SJSA1 (cell line): Measurements from ENCODE around the gene ZNF324B. TPM values are rescaled to one million over a fixed set of nuclear protein-coding genes. Genes with fewer than 3 reads are reported as not detected.
"Not testable (repeated sequence)": the region's sequence is repeated elsewhere in the genome, so short reads cannot be mapped to it uniquely, and the experiment has no call there.

Experiments
- DNase-seq, 2 experiments: peaks; one replicate each; pipeline ENCODE4 v3.0.0-alpha.2; 2015 to 2020; ENCODE audit warnings: low spot score in 2 of 2, low read depth in 1 of 2
- H3K27ac ChIP-seq: fragments of 250-450 bp; sonication (Bioruptor Pico); 2 replicates; pipeline ENCODE4 v1.5.1; 2020; ENCODE audit warnings: mild to moderate bottlenecking, moderate library complexity
- H3K27me3 ChIP-seq: fragments of 250-450 bp; sonication (Bioruptor Pico); replicated peaks from 2 replicates; pipeline ENCODE4 v1.5.1; 2020; ENCODE audit warnings: mild to moderate bottlenecking, moderate library complexity
- H3K36me3 ChIP-seq: fragments of 250-450 bp; sonication (Bioruptor Pico); 2 replicates; pipeline ENCODE4 v1.5.1; 2020; ENCODE audit warnings: mild to moderate bottlenecking
- H3K4me1 ChIP-seq: fragments of 250-450 bp; sonication (Bioruptor Pico); replicated peaks from 2 replicates; pipeline ENCODE4 v1.6.1; 2021; ENCODE audit warnings: mild to moderate bottlenecking
- H3K4me3 ChIP-seq: fragments of 250-450 bp; sonication (Bioruptor Pico); 2 replicates; pipeline ENCODE4 v1.5.1; 2020; ENCODE audit warnings: mild to moderate bottlenecking
- H3K9me3 ChIP-seq: fragments of 250-450 bp; sonication (Bioruptor Pico); replicated peaks from 2 replicates; pipeline ENCODE4 v1.5.1; 2020; ENCODE audit warnings: mild to moderate bottlenecking
- total RNA-seq: library from RNA; depleted of rRNA; stranded (reverse); fragments of >200 nt; shearing (Covaris generic); gene quantifications from 2 replicates; pipeline ENCODE4 v1.2.3, GENCODE V29; 2014

The ZNF324B gene
- total RNA-seq, 1 experiment from 2014 or later, result 6.7 TPM

DNA sequence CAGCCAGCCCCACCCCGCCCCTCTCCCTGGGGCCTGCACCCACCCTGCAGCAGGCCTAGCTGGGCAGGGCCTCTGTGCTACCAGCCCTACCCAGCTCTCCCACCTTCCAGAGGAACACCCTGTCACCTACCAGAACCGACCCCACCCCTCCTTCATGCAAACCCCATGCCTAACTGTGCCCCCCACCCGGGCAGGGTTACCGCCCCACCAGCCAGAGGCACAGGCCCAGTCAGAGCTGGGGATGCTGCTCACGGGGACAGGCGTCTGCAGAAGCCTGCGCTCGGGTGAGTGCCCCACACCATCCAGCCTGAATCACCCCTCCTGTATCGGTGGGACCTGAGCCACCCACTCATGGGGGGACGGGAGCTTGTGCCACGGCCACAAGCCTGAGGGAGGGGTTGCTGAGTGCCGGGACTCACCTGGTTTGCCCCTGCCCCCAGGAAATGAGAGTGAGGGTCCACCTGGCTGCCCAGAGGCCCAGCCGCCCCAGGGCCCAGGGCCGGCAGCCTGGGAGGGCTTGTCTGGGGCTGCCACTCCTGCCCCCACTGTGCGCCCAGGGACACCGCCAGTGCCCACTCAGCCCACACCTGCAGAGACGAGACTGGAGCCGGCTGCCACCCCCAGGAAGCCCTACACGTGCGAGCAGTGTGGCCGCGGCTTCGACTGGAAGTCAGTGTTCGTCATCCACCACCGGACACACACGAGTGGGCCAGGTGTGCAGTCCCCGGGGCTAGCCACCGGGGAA is 28.5 kb downstream of the ZNF324B start:
- H3K4me1 ChIP-seq, result peaks cover 18% of the 10 kb centered on the region
- H3K9me3 ChIP-seq, result no peaks in the 10 kb centered on the region
- H3K27ac ChIP-seq, result no peak overlapping the region
- no peaks in the 10 kb centered on the region for H3K36me3 ChIP-seq
- no peak for DNase-seq
- no peak overlapping the region for H3K4me3 ChIP-seq
- no peaks in the 10 kb centered on the region for H3K27me3 ChIP-seq

- Histone ChIP-seq H3K27me3 (no peaks in the 10 kb centered on the region), H3K9me3 (no peaks in the 10 kb centered on the region), H3K4me3 (no peak overlapping the region), H3K4me1 (peaks cover 13% of the 10 kb centered on the region), H3K27ac (no peak overlapping the region), H3K36me3 (no peaks in the 10 kb centered on the region)
- no peak for DNase-seq
Observed at GRCh38 chr19:58480481-58480830, 29.0 kb downstream of the ZNF324B start.

- Histone ChIP-seq H3K27me3 (no peaks in the 10 kb centered on the region), H3K36me3 (no peaks in the 10 kb centered on the region), H3K9me3 (no peaks in the 10 kb centered on the region), H3K4me3 (no peak overlapping the region), H3K4me1 (peaks cover 10% of the 10 kb centered on the region), H3K27ac (no peak overlapping the region)
- DNase-seq, result no peak
Observed at GRCh38 chr19:58480831-58481230, 29.4 kb downstream of the ZNF324B start.

DNA sequence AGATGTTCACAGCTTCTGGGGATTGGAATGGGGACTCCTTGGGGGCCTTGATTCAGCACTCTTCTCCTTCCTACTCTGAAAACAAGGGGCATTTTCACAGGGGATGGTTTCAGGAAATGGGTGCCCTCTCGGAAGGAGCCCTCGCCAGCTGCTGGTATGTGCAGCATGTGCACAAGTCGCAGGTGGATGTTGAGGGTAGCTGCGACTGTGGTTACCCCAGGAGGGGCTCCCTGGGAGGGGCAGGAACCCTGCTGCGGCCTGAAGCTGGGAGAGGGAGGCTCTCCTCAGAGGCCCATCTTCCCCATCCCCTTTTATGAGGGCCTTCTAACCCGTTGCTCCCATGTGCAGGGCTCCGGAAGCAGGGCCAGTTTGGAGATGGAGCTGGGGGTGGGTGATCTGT is 30.9 kb downstream of the ZNF324B start:
- no peaks in the 10 kb centered on the region for H3K36me3 ChIP-seq
- no peak overlapping the region for H3K27ac ChIP-seq
- no peaks in the 10 kb centered on the region for H3K4me1 ChIP-seq
- H3K4me3 ChIP-seq, result no peak overlapping the region
- H3K27me3 ChIP-seq, result no peaks in the 10 kb centered on the region
- DNase-seq, result no peak
- no peaks in the 10 kb centered on the region for H3K9me3 ChIP-seq

DNA sequence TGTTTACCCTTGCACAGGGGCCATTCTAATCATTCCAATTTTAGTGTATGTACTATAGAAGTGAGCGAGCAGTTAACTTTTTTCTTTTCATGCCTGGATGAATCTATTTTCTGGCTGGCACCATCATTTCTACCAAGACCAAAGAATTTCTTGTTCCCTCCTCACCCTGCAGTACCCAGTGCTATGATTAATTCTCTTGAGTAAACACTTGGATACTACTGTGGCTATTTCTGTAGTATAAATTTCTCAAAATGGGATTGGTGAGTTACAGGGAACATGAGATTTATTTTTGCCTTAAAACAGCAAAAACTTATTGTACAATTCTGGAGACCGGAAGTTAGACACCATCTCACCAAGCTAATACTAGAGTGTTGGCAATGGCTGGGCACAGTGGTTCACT is 32.4 kb downstream of the ZNF324B start:
- DNase-seq, result no peak
- Histone ChIP-seq H3K27ac (no peak overlapping the region), H3K4me1 (no peaks in the 10 kb centered on the region), H3K27me3 (no peaks in the 10 kb centered on the region), H3K36me3 (no peaks in the 10 kb centered on the region), H3K4me3 (no peak overlapping the region), H3K9me3 (no peaks in the 10 kb centered on the region)

GRCh38 chr19:58484349-58484748 is 32.9 kb downstream of the ZNF324B start:
- H3K36me3 ChIP-seq, result not testable (repeated sequence)

GRCh38 chr19:58491393-58491792 is 40.0 kb downstream of the ZNF324B start:
- H3K27me3 ChIP-seq, result no peaks in the 10 kb centered on the region
- no peaks in the 10 kb centered on the region for H3K9me3 ChIP-seq
- no peaks in the 10 kb centered on the region for H3K36me3 ChIP-seq
- DNase-seq, result no peak
- H3K4me3 ChIP-seq, result no peak overlapping the region
- no peak overlapping the region for H3K27ac ChIP-seq
- H3K4me1 ChIP-seq, result no peaks in the 10 kb centered on the region

More at GRCh38 chr19:58484349-58484748, 32.9 kb downstream of the ZNF324B start:
- H3K27ac ChIP-seq, H3K9me3 ChIP-seq, H3K4me3 ChIP-seq, H3K27me3 ChIP-seq, DNase-seq, H3K4me1 ChIP-seq: not testable (repeated sequence)

GRCh38 chr19:58492265-58492664 is 40.8 kb downstream of the ZNF324B start:
- Histone ChIP-seq H3K36me3 (no peaks in the 10 kb centered on the region), H3K27ac (no peak overlapping the region), H3K9me3 (no peaks in the 10 kb centered on the region), H3K4me1 (no peaks in the 10 kb centered on the region), H3K4me3 (no peak overlapping the region), H3K27me3 (no peaks in the 10 kb centered on the region)
- DNase-seq, result no peak

DNA sequence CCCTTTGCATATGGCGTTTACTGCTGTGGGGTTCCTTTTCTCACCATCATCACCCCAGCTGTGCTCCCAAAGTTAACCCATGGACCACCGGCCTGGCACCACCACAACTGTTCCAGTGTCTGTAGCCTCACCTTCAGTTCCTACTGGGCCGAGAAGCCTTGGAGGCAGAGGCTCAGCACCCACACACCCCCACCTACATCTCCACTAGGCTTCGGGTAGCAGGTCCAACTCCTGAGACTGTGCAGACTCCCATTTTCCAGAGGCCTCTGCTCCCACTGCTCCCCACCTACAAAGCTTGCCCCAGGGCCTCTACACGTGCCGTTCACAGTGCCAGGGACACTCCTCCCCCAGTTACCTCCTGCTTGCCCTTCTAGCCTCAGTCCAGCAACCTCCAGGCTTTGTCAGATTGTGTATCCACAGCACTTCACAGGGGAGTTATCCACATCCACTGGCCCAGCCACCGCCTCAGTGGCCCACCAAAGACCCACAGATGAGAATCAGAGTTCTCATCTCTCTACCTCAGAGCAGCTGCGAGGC is 46.3 kb downstream of the ZNF324B start:
- Histone ChIP-seq H3K9me3 (peaks cover 5% of the 10 kb centered on the region), H3K4me1 (peaks cover 7% of the 10 kb centered on the region), H3K36me3 (no peaks in the 10 kb centered on the region), H3K27me3 (no peaks in the 10 kb centered on the region), H3K4me3 (no peak overlapping the region), H3K27ac (no peak overlapping the region)
- no peak for DNase-seq

DNA sequence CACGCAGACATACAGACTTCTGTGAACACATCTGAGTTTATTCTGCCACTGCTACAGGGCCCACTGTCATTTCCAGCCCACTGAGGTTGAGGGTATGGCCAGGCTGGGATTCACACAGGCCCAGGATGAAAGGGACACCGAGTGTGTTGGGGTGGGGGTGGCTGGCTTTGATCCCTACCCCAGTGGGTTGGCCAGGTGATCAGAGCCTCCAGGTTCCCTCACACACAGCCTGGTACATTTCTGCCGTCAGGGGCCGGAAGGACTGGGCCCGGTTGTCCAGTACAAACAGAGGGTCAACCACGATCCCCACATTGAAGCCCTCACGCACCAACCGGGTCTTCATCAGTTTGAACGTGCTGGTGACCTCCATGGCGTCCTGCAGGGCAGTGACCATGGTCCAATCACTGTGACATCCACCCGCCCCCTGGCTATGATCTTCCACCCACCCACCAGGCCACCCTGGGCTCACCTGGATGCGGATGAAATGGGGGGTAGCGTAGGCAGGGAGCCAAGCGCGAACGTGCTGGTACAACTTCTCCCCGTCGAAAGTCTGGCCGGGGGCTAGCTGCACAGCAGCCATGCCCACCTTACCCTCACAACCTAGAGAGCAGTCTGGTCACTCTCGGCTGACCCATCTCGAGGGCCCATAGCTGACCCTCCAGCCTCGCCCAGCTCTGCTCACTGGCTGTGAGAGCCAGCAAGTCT is 47.0 kb downstream of the ZNF324B start:
- H3K4me1 ChIP-seq, result peaks cover 7% of the 10 kb centered on the region
- no peak overlapping the region for H3K4me3 ChIP-seq
- DNase-seq, result no peak
- H3K36me3 ChIP-seq, result no peaks in the 10 kb centered on the region
- H3K9me3 ChIP-seq, result peaks cover 5% of the 10 kb centered on the region
- no peak overlapping the region for H3K27ac ChIP-seq
- no peaks in the 10 kb centered on the region for H3K27me3 ChIP-seq

DNA sequence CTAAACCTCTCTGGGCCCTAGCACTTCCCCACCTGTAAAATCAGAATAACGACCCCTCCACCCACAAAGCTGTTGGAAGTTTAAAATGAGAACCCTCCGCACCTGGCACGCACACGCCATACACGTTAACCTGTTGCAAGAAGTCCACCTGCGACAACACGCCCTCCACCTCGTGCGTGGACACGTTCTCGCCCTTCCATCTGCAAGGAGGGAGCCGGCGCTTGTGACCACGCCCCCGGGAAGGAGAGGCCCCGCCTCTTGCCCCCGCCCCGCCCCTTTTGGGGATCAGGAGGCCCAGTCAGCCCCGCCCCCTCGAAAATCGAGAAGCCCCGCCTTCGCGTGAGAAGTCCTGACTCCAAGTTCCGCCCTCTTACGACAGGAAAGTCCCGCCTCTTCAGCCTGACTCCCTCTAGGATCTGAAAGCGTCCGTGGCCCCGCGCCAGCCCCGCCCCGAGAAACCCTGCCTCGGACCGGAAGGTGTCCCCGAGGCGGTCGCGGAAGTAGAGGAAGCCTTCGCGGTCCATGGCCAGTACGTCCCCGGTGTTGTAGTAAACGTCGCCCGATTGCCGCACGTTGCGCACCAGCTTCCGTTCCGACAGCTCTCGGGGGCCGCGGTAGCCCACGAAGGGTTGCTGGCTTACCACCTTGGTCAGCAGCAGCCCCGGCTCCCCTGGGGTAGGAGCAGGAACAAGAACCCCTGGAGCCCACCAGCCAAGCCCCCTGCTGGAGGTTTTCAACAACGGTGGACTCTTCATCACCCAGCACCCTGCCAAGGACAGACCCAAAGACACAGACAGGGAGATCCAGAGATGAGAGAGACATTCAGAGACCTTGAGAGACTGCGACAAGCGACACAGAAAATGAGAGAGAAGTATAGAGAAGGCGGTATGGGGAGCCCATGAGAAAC is 47.9 kb downstream of the ZNF324B start:
- peak overlapping the region; percentile 25; the same call in 1 of the 2 replicates for H3K27ac ChIP-seq

GRCh38 chr19:58500242-58500641 is 48.8 kb downstream of the ZNF324B start:
- H3K27ac ChIP-seq, result no peak overlapping the region
- H3K4me3 ChIP-seq, result no peak overlapping the region
- peaks cover 7% of the 10 kb centered on the region for H3K4me1 ChIP-seq
- no peaks in the 10 kb centered on the region for H3K36me3 ChIP-seq
- DNase-seq, result no peak
- no peaks in the 10 kb centered on the region for H3K27me3 ChIP-seq
- peaks cover 5% of the 10 kb centered on the region for H3K9me3 ChIP-seq

More for the DNA sequence above, 47.9 kb downstream of the ZNF324B start:
- Histone ChIP-seq H3K4me3 (peak overlapping the region; percentile 36), H3K4me1 (peaks cover 7% of the 10 kb centered on the region), H3K36me3 (no peaks in the 10 kb centered on the region), H3K27me3 (no peaks in the 10 kb centered on the region), H3K9me3 (peaks cover 5% of the 10 kb centered on the region)
- DNase-seq, result peak; percentile 87 to 96
